PC-3 (cell line): ENCODE results near the gene CSMD2.

Experiments
- EZH2 ChIP-seq: fragments of 300-600 bp; sonication (generic); IDR thresholded peaks from one replicate; pipeline ENCODE4 v1.6.1; 2017; ENCODE audit warnings: antibody characterized with exemption, mild to moderate bottlenecking, low read length; ENCODE audit not compliant: unreplicated experiment
- TF ChIP-seq, protein P1 (sequence below): fragments of 300-600 bp; sonication (generic); conservative IDR thresholded peaks from 2 replicates; pipeline ENCODE4 v1.5.1; 2017; ENCODE audit warnings: antibody characterized with exemption, low read depth, mild to moderate bottlenecking, low read length

DNA sequence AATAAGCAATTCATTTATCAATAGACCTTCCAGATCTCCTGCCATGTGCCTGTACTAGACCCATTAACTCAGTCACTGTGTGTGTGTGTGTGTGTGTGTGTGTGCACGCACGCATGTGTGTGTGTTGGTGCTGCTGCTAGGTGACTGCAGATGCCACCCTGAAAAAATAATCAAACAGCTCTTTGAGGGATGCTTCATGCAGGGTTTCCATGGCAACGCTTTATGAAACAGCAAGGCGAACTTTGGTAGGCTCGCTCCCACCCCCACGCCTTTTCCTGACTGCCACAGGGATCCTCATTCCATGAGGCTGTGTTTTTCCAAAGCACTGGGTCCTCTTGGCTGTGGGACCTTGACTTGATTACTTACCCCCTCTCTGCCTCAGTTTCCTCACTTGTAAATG lies 207.2 kb downstream of the CSMD2 start:
- TF ChIP-seq, protein P1, sequence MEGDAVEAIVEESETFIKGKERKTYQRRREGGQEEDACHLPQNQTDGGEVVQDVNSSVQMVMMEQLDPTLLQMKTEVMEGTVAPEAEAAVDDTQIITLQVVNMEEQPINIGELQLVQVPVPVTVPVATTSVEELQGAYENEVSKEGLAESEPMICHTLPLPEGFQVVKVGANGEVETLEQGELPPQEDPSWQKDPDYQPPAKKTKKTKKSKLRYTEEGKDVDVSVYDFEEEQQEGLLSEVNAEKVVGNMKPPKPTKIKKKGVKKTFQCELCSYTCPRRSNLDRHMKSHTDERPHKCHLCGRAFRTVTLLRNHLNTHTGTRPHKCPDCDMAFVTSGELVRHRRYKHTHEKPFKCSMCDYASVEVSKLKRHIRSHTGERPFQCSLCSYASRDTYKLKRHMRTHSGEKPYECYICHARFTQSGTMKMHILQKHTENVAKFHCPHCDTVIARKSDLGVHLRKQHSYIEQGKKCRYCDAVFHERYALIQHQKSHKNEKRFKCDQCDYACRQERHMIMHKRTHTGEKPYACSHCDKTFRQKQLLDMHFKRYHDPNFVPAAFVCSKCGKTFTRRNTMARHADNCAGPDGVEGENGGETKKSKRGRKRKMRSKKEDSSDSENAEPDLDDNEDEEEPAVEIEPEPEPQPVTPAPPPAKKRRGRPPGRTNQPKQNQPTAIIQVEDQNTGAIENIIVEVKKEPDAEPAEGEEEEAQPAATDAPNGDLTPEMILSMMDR: no peak
- no peak for TF ChIP-seq EZH2
